Sigmoid colon (tissue), 7 donors: ENCODE measurements around the gene PTCHD1. TPM values are rescaled to one million over a fixed set of nuclear protein-coding genes. Genes with fewer than 3 reads are reported as not detected.

Experiments used
- DNase-seq: peaks from one replicate; pipeline ENCODE4 v3.0.0-alpha.2; 2019
- H3K27ac ChIP-seq, 4 donors: fragments of 200-600 bp; sonication (generic); one replicate each; pipeline ENCODE4 v1.5.1; 2016 to 2019; ENCODE audit warnings: mild to moderate bottlenecking in 1 of 4
- H3K27me3 ChIP-seq, 3 donors: fragments of 200-600 bp; sonication (generic); one replicate each; pipeline ENCODE4 v1.5.1; 2019; ENCODE audit warnings: mild to moderate bottlenecking in 1 of 3
- H3K36me3 ChIP-seq, 4 donors: fragments of 200-600 bp; sonication (generic); one replicate each; pipeline ENCODE4 v1.5.1; 2016 to 2019
- H3K4me1 ChIP-seq, 4 donors: fragments of 200-600 bp; sonication (generic); one replicate each; pipeline ENCODE4 v1.5.1; 2017 to 2019
- H3K4me3 ChIP-seq, 4 donors: fragments of 200-600 bp; sonication (generic); one replicate each; pipeline ENCODE4 v1.5.1; 2017 to 2019; ENCODE audit warnings: mild to moderate bottlenecking in 2 of 4, moderate library complexity in 1 of 4
- H3K9me3 ChIP-seq, 4 donors: fragments of 200-600 bp in 3 of 4; sonication (generic) in 3 of 4; one replicate each; pipeline versions ENCODE4 v1.5.1 to v1.6.1; 2013 to 2019
- EP300 ChIP-seq, 4 donors: sonication (generic); formaldehyde crosslinking; IDR thresholded peaks; one replicate each; pipeline ENCODE4 v1.6.1; 2017; ENCODE audit warnings: antibody characterized with exemption in 4 of 4
- POLR2A ChIP-seq, 2 donors: fragments of 450-650 bp; IDR thresholded peaks; one replicate each; pipeline ENCODE4 v1.6.1; 2016; ENCODE audit warnings: antibody characterized with exemption in 2 of 2, mild to moderate bottlenecking in 2 of 2, moderate library complexity in 2 of 2
- POLR2AphosphoS5 ChIP-seq, 4 donors: sonication (generic); formaldehyde crosslinking; IDR thresholded peaks; one replicate each; pipeline ENCODE4 v1.6.1; 2017; ENCODE audit warnings: antibody characterized with exemption in 4 of 4
- WGBS, 2 donors: extraction: QIAGEN DNeasy Blood & Tissue Kit; methylation state at CpG; one replicate each; pipeline ENCODE4 v1.1.7; 2013; 5-methylcytosine and 5-hydroxymethylcytosine counted together
- intact Hi-C: fragments of 100-400 bp; cut with DNase I; formaldehyde crosslinking; loops from one replicate; pipeline ENCODE4 v1.15.1; 2023
- polyA plus RNA-seq, 3 donors: library from polyadenylated mRNA; stranded (reverse); fragments of 200-250 nt; gene quantifications; one replicate each; pipeline ENCODE4 v1.2.3, GENCODE V29; 2013
- total RNA-seq, 4 donors: library from RNA; depleted of rRNA; stranded (reverse); fragments of >200 nt; gene quantifications; one replicate each; pipeline ENCODE4 v1.1.0, GENCODE V29; 2016
- TF ChIP-seq, protein P1 (sequence below), 4 experiments: fragments of 450-650 bp in 3 of 4; fragments of 200-600 bp in 1 of 4; IDR thresholded peaks; one replicate each; pipeline ENCODE4 v1.5.1; 2016 to 2019; ENCODE audit warnings: antibody characterized with exemption in 4 of 4, mild to moderate bottlenecking in 3 of 4, moderate library complexity in 2 of 4
- donor health status: healthy with polysubstance abuse.
- donor health status: Bipolar disorder and iron deficiency.
- donor health status: healthy.

PTCHD1 gene
- total and polyA plus RNA-seq, 7 donors: under 0.01 to 31.6 (median 21.0) TPM; not detected in 1

DNA sequence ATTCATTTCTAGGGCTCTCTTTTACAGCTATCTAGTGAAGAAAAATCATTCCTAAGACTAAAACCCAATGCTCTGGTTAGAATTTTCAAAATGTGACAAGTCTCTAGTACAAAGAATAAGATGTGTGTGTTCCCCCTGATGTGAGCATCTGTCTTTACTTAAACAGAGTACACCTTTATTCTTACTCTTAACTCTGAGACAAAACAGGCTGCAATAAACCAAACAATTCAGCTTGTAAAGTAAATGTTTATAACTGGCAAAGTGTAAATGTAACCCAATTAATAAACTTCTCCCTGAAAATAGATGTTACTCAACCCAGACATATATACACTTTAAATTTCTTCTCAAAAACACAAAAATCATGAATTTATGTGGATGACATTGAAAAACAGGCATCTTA, 51.6 kb downstream of the PTCHD1 start:
- peak overlapping the region in 2 of 4 donors; percentile 61 to 67 for H3K27ac ChIP-seq
- intact Hi-C loops: no loop called here
- no peak overlapping the region for H3K4me3 ChIP-seq
- H3K27me3 ChIP-seq: no peaks in the 10 kb centered on the region
- no peak for DNase-seq
- no peaks in the 10 kb centered on the region for H3K36me3 ChIP-seq
- H3K9me3 ChIP-seq: no peaks in the 10 kb centered on the region
- TF ChIP-seq POLR2A (IDR thresholded peaks at IDR 0.05): no peak
- TF ChIP-seq POLR2AphosphoS5 (IDR thresholded peaks at IDR 0.05): peak; percentile 28 to 76 (median 66)
- peaks cover 0 to 42% (median 14%) of the 10 kb centered on the region in 4 donors for H3K4me1 ChIP-seq

DNA sequence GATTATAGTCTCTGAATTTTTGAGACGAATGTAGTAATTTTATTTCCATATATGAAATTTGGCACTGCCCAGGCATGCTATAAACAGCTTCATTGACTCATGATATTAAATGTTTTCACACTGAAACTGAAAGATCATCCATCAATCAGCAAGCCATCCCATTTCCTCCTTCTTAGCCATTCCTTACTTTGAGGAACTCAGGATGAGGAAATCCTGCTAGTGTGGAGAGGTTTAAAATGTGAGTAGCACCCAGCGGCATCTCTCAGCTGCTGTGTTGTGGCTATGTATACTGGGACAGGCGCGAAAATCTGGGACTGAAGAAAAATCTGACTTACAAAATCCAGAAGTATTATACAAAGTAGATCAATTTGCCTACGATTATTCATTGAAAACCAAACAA, 52.1 kb downstream of the PTCHD1 start:
- intact Hi-C loops: no loop called here
- H3K27me3 ChIP-seq: no peaks in the 10 kb centered on the region
- no peaks in the 10 kb centered on the region for H3K9me3 ChIP-seq
- 56 to 73% methylated on average over 5 of the region's 5 CpGs for WGBS, 2 donors
- no peak overlapping the region for H3K4me3 ChIP-seq
- H3K4me1 ChIP-seq: peaks cover 0 to 42% (median 14%) of the 10 kb centered on the region in 4 donors
- peak overlapping the region in 2 of 4 donors; percentile 61 to 67 for H3K27ac ChIP-seq
- no peak for TF ChIP-seq POLR2AphosphoS5 (IDR thresholded peaks at IDR 0.05)
- TF ChIP-seq, protein P1, sequence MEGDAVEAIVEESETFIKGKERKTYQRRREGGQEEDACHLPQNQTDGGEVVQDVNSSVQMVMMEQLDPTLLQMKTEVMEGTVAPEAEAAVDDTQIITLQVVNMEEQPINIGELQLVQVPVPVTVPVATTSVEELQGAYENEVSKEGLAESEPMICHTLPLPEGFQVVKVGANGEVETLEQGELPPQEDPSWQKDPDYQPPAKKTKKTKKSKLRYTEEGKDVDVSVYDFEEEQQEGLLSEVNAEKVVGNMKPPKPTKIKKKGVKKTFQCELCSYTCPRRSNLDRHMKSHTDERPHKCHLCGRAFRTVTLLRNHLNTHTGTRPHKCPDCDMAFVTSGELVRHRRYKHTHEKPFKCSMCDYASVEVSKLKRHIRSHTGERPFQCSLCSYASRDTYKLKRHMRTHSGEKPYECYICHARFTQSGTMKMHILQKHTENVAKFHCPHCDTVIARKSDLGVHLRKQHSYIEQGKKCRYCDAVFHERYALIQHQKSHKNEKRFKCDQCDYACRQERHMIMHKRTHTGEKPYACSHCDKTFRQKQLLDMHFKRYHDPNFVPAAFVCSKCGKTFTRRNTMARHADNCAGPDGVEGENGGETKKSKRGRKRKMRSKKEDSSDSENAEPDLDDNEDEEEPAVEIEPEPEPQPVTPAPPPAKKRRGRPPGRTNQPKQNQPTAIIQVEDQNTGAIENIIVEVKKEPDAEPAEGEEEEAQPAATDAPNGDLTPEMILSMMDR (IDR thresholded peaks at IDR 0.05): no peak
- no peak for TF ChIP-seq EP300 (IDR thresholded peaks at IDR 0.05)
- no peak for TF ChIP-seq POLR2A (IDR thresholded peaks at IDR 0.05)
- no peaks in the 10 kb centered on the region for H3K36me3 ChIP-seq
- no peak for DNase-seq

DNA sequence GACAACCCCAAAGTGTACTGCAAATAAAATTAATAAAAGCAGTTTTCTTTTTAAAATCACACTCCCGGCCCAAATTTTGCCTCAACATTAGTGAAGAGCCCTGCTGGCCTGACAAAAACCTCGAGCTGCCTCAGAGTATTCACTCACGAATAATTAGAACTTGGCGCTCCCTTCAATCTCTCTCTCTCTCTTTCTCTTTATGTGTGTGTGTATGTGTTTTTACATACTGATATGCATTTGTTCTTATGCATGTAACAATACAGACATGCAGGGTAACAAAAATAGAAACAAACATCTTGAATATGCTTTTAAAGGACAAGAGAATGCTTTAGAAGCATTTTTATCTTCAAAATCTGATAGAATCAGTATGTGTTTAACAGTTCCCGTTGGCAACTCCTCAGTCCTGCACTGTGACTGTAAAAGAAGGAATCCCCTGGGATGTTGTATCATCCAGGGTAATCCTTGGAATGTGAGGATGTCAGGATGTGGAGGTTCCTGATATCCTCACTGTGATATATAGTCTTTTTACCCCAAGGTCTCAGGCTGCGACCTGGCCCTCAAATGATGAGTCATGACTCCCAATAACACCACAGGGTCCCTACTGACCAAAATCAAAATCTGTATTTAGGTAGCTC, 53.0 kb downstream of the PTCHD1 start:
- DNase-seq: no peak
- intact Hi-C loops: no loop called here
- no peaks in the 10 kb centered on the region for H3K36me3 ChIP-seq
- H3K4me1 ChIP-seq: peaks cover 0 to 42% (median 14%) of the 10 kb centered on the region in 4 donors
- TF ChIP-seq EP300 (IDR thresholded peaks at IDR 0.05) (no peak), POLR2A (IDR thresholded peaks at IDR 0.05) (no peak), POLR2AphosphoS5 (IDR thresholded peaks at IDR 0.05) (no peak)
- TF ChIP-seq, protein P1 (IDR thresholded peaks at IDR 0.05): no peak
- H3K9me3 ChIP-seq: no peaks in the 10 kb centered on the region
- H3K27me3 ChIP-seq: no peaks in the 10 kb centered on the region
- H3K27ac ChIP-seq: no peak overlapping the region
- 84 to 91% methylated on average over 6 of the region's 6 CpGs for WGBS, 2 donors
- H3K4me3 ChIP-seq: no peak overlapping the region

DNA sequence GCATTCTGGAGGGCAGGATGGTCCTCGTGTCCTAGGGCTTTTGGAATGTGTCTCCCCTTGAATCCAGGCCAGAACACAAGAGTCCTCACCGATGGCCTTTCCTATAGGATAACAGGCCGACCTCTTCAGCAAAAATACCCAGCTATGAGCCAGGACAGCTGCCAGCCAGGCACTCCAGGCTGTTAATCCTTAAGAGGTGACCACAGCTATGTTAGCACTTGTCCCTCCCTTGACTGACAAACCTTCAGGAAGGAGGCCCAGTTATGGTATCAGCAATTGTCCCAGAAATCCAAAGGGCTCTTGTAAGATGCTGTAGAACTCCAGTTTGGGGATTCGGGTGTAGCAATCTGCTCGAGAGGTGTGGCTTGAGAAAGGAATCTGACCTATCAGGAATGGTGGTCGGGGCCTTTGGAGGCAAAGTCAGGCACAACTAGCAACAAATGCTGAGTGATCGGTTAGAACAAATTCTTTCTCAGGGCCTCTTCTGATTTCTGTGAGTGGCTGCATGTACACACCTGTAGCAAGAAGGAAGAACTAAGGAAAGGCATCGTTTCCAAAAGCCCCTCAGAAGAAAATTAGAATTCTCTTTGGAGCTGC, 54.6 kb downstream of the PTCHD1 start:
- H3K36me3 ChIP-seq: no peaks in the 10 kb centered on the region
- peaks cover 0 to 36% (median 9%) of the 10 kb centered on the region in 4 donors for H3K4me1 ChIP-seq
- intact Hi-C loops: no loop called here
- H3K27ac ChIP-seq: no peak overlapping the region
- H3K9me3 ChIP-seq: no peaks in the 10 kb centered on the region
- H3K27me3 ChIP-seq: no peaks in the 10 kb centered on the region
- no peak overlapping the region for H3K4me3 ChIP-seq
- TF ChIP-seq, protein P1 (IDR thresholded peaks at IDR 0.05): no peak
- TF ChIP-seq EP300 (IDR thresholded peaks at IDR 0.05) (no peak), POLR2A (IDR thresholded peaks at IDR 0.05) (no peak), POLR2AphosphoS5 (IDR thresholded peaks at IDR 0.05) (no peak)
- WGBS, 2 donors: 91 to 93% methylated on average over 8 of the region's 8 CpGs
- no peak for DNase-seq

DNA sequence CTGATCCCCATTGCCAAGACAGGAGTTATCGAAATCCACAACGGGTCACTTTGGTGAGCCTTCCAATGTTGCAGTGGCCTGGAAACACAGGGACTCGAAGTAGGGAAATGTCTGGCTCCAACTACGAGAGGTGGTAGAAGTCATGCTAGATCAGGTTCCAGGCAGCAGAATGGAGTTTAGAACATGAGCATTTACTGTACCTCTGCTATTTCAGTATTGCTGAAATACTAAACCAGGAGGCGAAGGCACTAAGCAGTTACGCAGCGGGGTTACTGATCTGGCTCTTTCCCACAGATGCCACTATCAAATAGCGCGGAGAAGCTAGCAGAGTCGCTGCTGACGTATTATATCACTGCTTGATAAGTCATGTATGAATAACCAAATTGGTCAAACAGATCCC, 56.3 kb downstream of the PTCHD1 start:
- intact Hi-C loops: no loop called here
- H3K36me3 ChIP-seq: no peaks in the 10 kb centered on the region

More for the DNA sequence above, 56.3 kb downstream of the PTCHD1 start:
- WGBS, 2 donors: 93 to 95% methylated on average over 11 of the region's 11 CpGs
- Histone ChIP-seq H3K27me3 (no peaks in the 10 kb centered on the region), H3K9me3 (no peaks in the 10 kb centered on the region), H3K27ac (no peak overlapping the region), H3K4me1 (peaks cover 0 to 19% (median 4%) of the 10 kb centered on the region in 4 donors), H3K4me3 (no peak overlapping the region)
- DNase-seq: no peak
- TF ChIP-seq EP300 (IDR thresholded peaks at IDR 0.05) (no peak), POLR2AphosphoS5 (IDR thresholded peaks at IDR 0.05) (no peak), POLR2A (IDR thresholded peaks at IDR 0.05) (no peak)
- TF ChIP-seq, protein P1 (IDR thresholded peaks at IDR 0.05): no peak
